NCI-H2107 treated with DMSO at 0.1 percent for 48 hours (cell line): Measurements from ENCODE around the gene COL5A3.
"Not testable (repeated sequence)": the region's sequence is repeated elsewhere in the genome, so short reads cannot be mapped to it uniquely, and the experiment has no call there.

Experiments used
- DNase-seq: peaks from one replicate; lab custom pipeline; 2025; ENCODE audit not compliant: unreplicated experiment; lab: John Stamatoyannopoulos, UW

The COL5A3 gene

GRCh38 chr19:9939301-9939913 is 70.9 kb downstream of the COL5A3 start:
- no peak for DNase-seq

- no peak for DNase-seq
These were observed 73.3 kb downstream of the COL5A3 start for GRCh38 chr19:9937001-9937411.

GRCh38 chr19:9936326-9937000 is 73.8 kb downstream of the COL5A3 start, which contains the start of gene OLFM2:
Gene OLFM2 (minus strand): TSS chr19:9936515. CDS start chr19:9936366, 149 bp downstream.
- no peak for DNase-seq

GRCh38 chr19:9935506-9936325 is 74.6 kb downstream of the COL5A3 start:
- no peak for DNase-seq

- DNase-seq = no peak
These were observed 76.0 kb downstream of the COL5A3 start for GRCh38 chr19:9934132-9934950.

GRCh38 chr19:9932835-9933234 is 77.5 kb downstream of the COL5A3 start:
- no peak for DNase-seq

- no peak for DNase-seq
These were observed 78.7 kb downstream of the COL5A3 start for GRCh38 chr19:9931629-9932028.

GRCh38 chr19:9923440-9923839 is 86.9 kb downstream of the COL5A3 start:
- no peak for DNase-seq

GRCh38 chr19:9922782-9923379 is 87.4 kb downstream of the COL5A3 start:
- DNase-seq = not testable (repeated sequence)

- no peak for DNase-seq
These were observed 93.0 kb downstream of the COL5A3 start for GRCh38 chr19:9917321-9917720.

GRCh38 chr19:9916719-9917118 is 93.6 kb downstream of the COL5A3 start:
- DNase-seq = no peak

GRCh38 chr19:9914315-9915207 is 95.7 kb downstream of the COL5A3 start:
- peak; percentile 43 for DNase-seq

GRCh38 chr19:9914001-9914314 is 96.3 kb downstream of the COL5A3 start:
- no peak for DNase-seq

- DNase-seq = no peak
These were observed 96.9 kb downstream of the COL5A3 start for GRCh38 chr19:9913237-9914000.

GRCh38 chr19:9912551-9913236 is 97.6 kb downstream of the COL5A3 start:
- DNase-seq = no peak

GRCh38 chr19:9911524-9912185 is 98.6 kb downstream of the COL5A3 start:
- DNase-seq = no peak

GRCh38 chr19:9910625-9911024 is 99.7 kb downstream of the COL5A3 start:
- DNase-seq = no peak
